PFSK-1 (cell line): Measurements from ENCODE around the gene PHKG2.

Experiments
- POLR2AphosphoS5 ChIP-seq: IDR thresholded peaks from 2 replicates; pipeline ENCODE4 v1.6.1; 2012; ENCODE audit warnings: low read depth, mild to moderate bottlenecking, control low read depth, low read length, moderate library complexity
- TF ChIP-seq, protein P1 (sequence below), 2 experiments: IDR thresholded peaks; 2 replicates each; pipeline versions ENCODE4 v1.6.1 to v1.8.0; 2011 to 2012; ENCODE audit warnings: low read depth in 2 of 2, low read length in 2 of 2, control low read depth in 1 of 2, inconsistent platforms in 1 of 2, mild to moderate bottlenecking in 1 of 2, moderate library complexity in 1 of 2; ENCODE audit not compliant: insufficient read depth in 1 of 2

DNA sequence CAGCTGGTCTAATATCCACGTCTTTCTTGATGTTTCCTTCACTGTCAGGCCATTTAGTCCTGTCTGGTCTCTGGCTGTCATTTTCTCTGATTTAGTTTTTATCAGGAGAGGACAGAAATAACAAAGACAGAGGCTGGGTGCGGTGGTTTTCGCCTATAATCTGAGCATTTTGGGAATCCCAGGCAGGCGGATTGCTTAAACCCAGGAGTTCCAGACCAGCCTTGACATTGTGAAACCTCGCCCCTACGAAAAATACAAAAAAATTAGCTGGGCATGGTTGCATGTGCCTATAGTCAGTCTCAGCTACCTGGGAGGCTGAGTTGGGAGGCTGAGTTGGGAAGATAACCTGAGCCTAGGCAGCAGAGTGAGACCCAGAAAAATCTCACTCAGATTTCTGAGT is 42.2 kb upstream of the PHKG2 start:
- no peak for TF ChIP-seq POLR2AphosphoS5
- TF ChIP-seq, protein P1, sequence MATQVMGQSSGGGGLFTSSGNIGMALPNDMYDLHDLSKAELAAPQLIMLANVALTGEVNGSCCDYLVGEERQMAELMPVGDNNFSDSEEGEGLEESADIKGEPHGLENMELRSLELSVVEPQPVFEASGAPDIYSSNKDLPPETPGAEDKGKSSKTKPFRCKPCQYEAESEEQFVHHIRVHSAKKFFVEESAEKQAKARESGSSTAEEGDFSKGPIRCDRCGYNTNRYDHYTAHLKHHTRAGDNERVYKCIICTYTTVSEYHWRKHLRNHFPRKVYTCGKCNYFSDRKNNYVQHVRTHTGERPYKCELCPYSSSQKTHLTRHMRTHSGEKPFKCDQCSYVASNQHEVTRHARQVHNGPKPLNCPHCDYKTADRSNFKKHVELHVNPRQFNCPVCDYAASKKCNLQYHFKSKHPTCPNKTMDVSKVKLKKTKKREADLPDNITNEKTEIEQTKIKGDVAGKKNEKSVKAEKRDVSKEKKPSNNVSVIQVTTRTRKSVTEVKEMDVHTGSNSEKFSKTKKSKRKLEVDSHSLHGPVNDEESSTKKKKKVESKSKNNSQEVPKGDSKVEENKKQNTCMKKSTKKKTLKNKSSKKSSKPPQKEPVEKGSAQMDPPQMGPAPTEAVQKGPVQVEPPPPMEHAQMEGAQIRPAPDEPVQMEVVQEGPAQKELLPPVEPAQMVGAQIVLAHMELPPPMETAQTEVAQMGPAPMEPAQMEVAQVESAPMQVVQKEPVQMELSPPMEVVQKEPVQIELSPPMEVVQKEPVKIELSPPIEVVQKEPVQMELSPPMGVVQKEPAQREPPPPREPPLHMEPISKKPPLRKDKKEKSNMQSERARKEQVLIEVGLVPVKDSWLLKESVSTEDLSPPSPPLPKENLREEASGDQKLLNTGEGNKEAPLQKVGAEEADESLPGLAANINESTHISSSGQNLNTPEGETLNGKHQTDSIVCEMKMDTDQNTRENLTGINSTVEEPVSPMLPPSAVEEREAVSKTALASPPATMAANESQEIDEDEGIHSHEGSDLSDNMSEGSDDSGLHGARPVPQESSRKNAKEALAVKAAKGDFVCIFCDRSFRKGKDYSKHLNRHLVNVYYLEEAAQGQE (IDR thresholded peaks at IDR 0.05; ENCODE audit: insufficient read depth in 1 of 2, low read depth in 2 of 2, low read length in 2 of 2), result no peak
